ENCODE measurements around the gene FAM13A. TPM values are rescaled to one million over a fixed set of nuclear protein-coding genes. Genes with fewer than 3 reads are reported as not detected.

The FAM13A gene
- total RNA-seq, 4 donors from 2014 or later = 58.6 to 365 (median 71.2) TPM

GRCh38 chr4:88804234-88804633, 252.8 kb downstream of the FAM13A start:
- Histone ChIP-seq H3K9me3 (no peaks in the 10 kb centered on the region), H3K27me3 (no peaks in the 10 kb centered on the region), H3K4me3 (no peak overlapping the region), H3K36me3 (no peaks in the 10 kb centered on the region), H3K27ac (peak overlapping the region; percentile 26), H3K4me1 (peaks cover 11% of the 10 kb centered on the region)
- 97% methylated on average over 2 of the region's 2 CpGs for WGBS
- TF ChIP-seq POLR2AphosphoS5 (IDR thresholded peaks at IDR 0.05) (no peak), CTCF (IDR thresholded peaks at IDR 0.05) (no peak), POLR2A (IDR thresholded peaks at IDR 0.05) (no peak)
- no peak for DNase-seq (ENCODE audit: low spot score in 2 of 2)

- Histone ChIP-seq H3K4me3 (no peak overlapping the region), H3K9me3 (no peaks in the 10 kb centered on the region), H3K4me1 (peaks cover 7% of the 10 kb centered on the region), H3K27ac (peak overlapping the region; percentile 43), H3K27me3 (no peaks in the 10 kb centered on the region), H3K36me3 (peaks cover 1% of the 10 kb centered on the region)
- no peak for TF ChIP-seq EP300 (IDR thresholded peaks at IDR 0.05)
- peak in 2 of 3 donors; percentile 78 to 91 for TF ChIP-seq POLR2AphosphoS5 (IDR thresholded peaks at IDR 0.05)
- WGBS = 53% methylated on average over 5 of the region's 5 CpGs
- peak in 1 of 2 donors; percentile 65 for DNase-seq (ENCODE audit: low spot score in 2 of 2)
These were observed 253.3 kb downstream of the FAM13A start for GRCh38 chr4:88803600-88804096.

- Histone ChIP-seq H3K27me3 (no peaks in the 10 kb centered on the region), H3K4me1 (peaks cover 7% of the 10 kb centered on the region), H3K4me3 (no peak overlapping the region), H3K36me3 (peaks cover 5% of the 10 kb centered on the region), H3K27ac (peak overlapping the region; percentile 43), H3K9me3 (no peaks in the 10 kb centered on the region)
- no peak for DNase-seq (ENCODE audit: low spot score in 2 of 2)
- TF ChIP-seq CTCF (IDR thresholded peaks at IDR 0.05) (no peak), EP300 (IDR thresholded peaks at IDR 0.05) (no peak), POLR2A (IDR thresholded peaks at IDR 0.05) (no peak), POLR2AphosphoS5 (IDR thresholded peaks at IDR 0.05) (no peak)
- 88% methylated on average over 8 of the region's 8 CpGs for WGBS
These were observed 254.2 kb downstream of the FAM13A start for GRCh38 chr4:88802585-88803286.

GRCh38 chr4:88802138-88802537, 254.8 kb downstream of the FAM13A start:
- H3K27ac ChIP-seq = no peak overlapping the region
- DNase-seq (ENCODE audit: low spot score in 2 of 2) = no peak
- peaks cover 7% of the 10 kb centered on the region for H3K4me1 ChIP-seq

GRCh38 chr4:88799900-88800299, 257.1 kb downstream of the FAM13A start:
- no peak for DNase-seq (ENCODE audit: low spot score in 2 of 2)
- 95% methylated on average over 1 of the region's 1 CpG for WGBS
- Histone ChIP-seq H3K27me3 (no peaks in the 10 kb centered on the region), H3K36me3 (peaks cover 5% of the 10 kb centered on the region), H3K4me3 (no peak overlapping the region), H3K27ac (no peak overlapping the region), H3K4me1 (peaks cover 7% of the 10 kb centered on the region), H3K9me3 (no peaks in the 10 kb centered on the region)
- no peak for TF ChIP-seq CTCF (IDR thresholded peaks at IDR 0.05)

More at GRCh38 chr4:88802138-88802537, 254.8 kb downstream of the FAM13A start:
- H3K9me3 ChIP-seq = no peaks in the 10 kb centered on the region
- no peaks in the 10 kb centered on the region for H3K27me3 ChIP-seq
- H3K4me3 ChIP-seq = no peak overlapping the region
- TF ChIP-seq POLR2AphosphoS5 (IDR thresholded peaks at IDR 0.05) = no peak
- no peak for TF ChIP-seq CTCF (IDR thresholded peaks at IDR 0.05)
- no peak for TF ChIP-seq POLR2A (IDR thresholded peaks at IDR 0.05)
- TF ChIP-seq EP300 (IDR thresholded peaks at IDR 0.05) = no peak
- peaks cover 5% of the 10 kb centered on the region for H3K36me3 ChIP-seq
- WGBS = 68% methylated on average over 1 of the region's 1 CpG

All from suprapubic skin (tissue), 4 donors.